Measurements from ENCODE around the gene ABCB6. TPM values are rescaled to one million over a fixed set of nuclear protein-coding genes. Genes with fewer than 3 reads are reported as not detected.

The ABCB6 gene
- total RNA-seq, 1 experiment from 2014 or later: 21.1 TPM

DNA sequence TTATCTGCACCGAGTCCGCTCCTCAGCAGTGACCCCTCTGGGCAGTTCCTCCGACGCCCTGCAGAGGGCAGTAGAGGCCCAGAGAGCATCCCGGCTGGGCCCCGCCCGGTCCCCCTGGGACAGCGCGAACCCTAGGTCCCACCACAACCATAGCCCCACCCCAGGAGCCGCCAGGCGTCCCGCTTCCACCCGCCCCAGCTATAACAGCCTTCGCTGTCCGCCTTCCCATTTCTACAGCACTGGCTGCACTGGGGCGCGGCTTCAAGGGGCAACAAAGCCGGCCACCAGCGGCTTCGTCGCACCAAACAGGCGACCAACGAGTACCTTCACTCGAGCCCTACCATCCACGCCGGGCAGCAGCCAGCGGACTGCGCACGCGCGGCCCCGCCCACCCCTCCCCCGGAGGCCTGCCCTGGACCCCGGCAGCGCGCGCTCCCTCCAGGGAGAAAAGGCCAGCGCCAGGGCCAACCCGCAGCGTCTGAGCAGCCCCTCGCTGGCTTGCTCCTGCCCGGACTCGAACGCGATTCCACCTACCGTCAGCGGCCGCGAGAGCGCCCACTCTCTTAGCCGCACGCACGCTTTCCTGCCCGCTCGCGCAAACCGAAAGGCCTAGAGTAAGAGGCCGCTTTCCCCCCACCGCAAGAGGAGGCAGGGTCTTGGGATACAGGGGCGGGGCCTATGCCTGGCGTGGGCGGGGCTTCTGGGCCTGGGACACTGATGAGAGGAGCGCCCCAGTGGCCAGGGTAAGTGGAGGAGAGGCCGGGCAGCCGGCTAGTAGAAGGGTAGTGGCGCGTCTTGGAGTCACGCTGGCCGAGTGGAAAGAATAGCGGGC, 58.4 kb downstream of the ABCB6 start, which contains the start of gene NHEJ1:
TSS of gene NHEJ1 (minus strand) at position 630 of the 832 bp plus-strand sequence. CDS start 2,453 bp downstream, outside the sequence.
- CTCF ChIA-PET: interaction anchor here (0.6 to 0.9 kb wide), 4 partner anchors 81 to 150 kb away, joined by 3 to 4 read pairs (median 4); no protein-coding TSS in a partner anchor
- peak; percentile 91 for ATAC-seq
- H3K9ac ChIP-seq (ENCODE audit: low read length): peak within 1 kb of the TSS; percentile 83
- H3F3A ChIP-seq (ENCODE audit: low read length, unreplicated experiment): no peaks in the 10 kb centered on the region
- peak within 1 kb of the TSS; percentile 62 for H3K27ac ChIP-seq (ENCODE audit: low read length)
- TF ChIP-seq CTCF (conservative IDR thresholded peaks at IDR 0.05; ENCODE audit: low read depth, low read length) (peak; percentile 90), EZH2phosphoT487 (IDR thresholded peaks at IDR 0.05; ENCODE audit: borderline replicate concordance, low read length) (no peak), EZH2 (IDR thresholded peaks at IDR 0.05; ENCODE audit: low read length, unreplicated experiment) (no peak)
- H3K27me3 ChIP-seq (ENCODE audit: low read length): no peaks in the 10 kb centered on the region
- H2AFZ ChIP-seq (ENCODE audit: low read length): peak within 1 kb of the TSS; percentile 85
- intact Hi-C loops (cut with micrococcal nuclease): loop anchor here (1.0 to 10.0 kb wide), 7 partner anchors 11 to 224 kb away; partner anchors contain the start of genes CNPPD1, DNAJB2 and DNPEP
- no peaks in the 10 kb centered on the region for H3K36me3 ChIP-seq (ENCODE audit: low read depth, low read length)
- H3K4me1 ChIP-seq (ENCODE audit: insufficient read depth, low read length): peaks cover 26% of the 10 kb centered on the region
- H4K20me1 ChIP-seq (ENCODE audit: low read length): no peaks in the 10 kb centered on the region
- BruUV-seq (replicated peaks): no TSS peak
- peak; percentile 92 for DNase-seq
- 0 out of 2 replicates have a peak, but pooled peaks cover 4% of the 10 kb centered on the region for H3K79me2 ChIP-seq (ENCODE audit: low read length)
- POLR2A ChIA-PET (ENCODE audit: unreplicated experiment): no interaction called here
- H3K9me3 ChIP-seq (ENCODE audit: low read length): no peaks in the 10 kb centered on the region
- no peaks in the 10 kb centered on the region for H3K9me2 ChIP-seq (replicated peaks; ENCODE audit: low read length)
- peak within 1 kb of the TSS; percentile 79 for H3K4me3 ChIP-seq (ENCODE audit: low read length)
- peak within 1 kb of the TSS; percentile 84 for H3K4me2 ChIP-seq (ENCODE audit: low read length)

Other genes with a start within 250 kb of the ABCB6 start
- gene FEV, start 233.8 kb downstream of the ABCB6 start, total RNA-seq (2014; rRNA removed): 0.07 TPM in 1 of 2 replicates, not detected in the other
- gene CRYBA2, start 225.5 kb downstream of the ABCB6 start, total RNA-seq (2014; rRNA removed): 6.4 and 13.5 TPM in 2 replicates
- 0.17 and 0.18 TPM in 2 replicates for gene CFAP65, start 177.4 kb downstream of the ABCB6 start, total RNA-seq (2014; rRNA removed)
- 0.07 TPM in 1 of 2 replicates, not detected in the other for gene IHH, start 158.0 kb downstream of the ABCB6 start, total RNA-seq (2014; rRNA removed)
- gene NHEJ1, start 58.1 kb downstream of the ABCB6 start, total RNA-seq (2014; rRNA removed): 16.7 and 18.5 TPM in 2 replicates
- 1.4 and 1.7 TPM in 2 replicates for gene SLC23A3, start 48.9 kb downstream of the ABCB6 start, total RNA-seq (2014; rRNA removed)
- gene CNPPD1, start 42.0 kb downstream of the ABCB6 start, total RNA-seq (2014; rRNA removed): 38.2 and 44.0 TPM in 2 replicates
- 61.0 and 87.2 TPM in 2 replicates for gene RETREG2, start 40.7 kb downstream of the ABCB6 start, total RNA-seq (2014; rRNA removed)
- 47.5 and 49.5 TPM in 2 replicates for gene ZFAND2B, start 12.2 kb downstream of the ABCB6 start, total RNA-seq (2014; rRNA removed)
- gene ATG9A, start 10.7 kb upstream of the ABCB6 start, total RNA-seq (2014; rRNA removed): 59.6 and 77.2 TPM in 2 replicates
- gene ANKZF1, start 10.8 kb upstream of the ABCB6 start, total RNA-seq (2014; rRNA removed): 67.9 and 78.5 TPM in 2 replicates
- gene GLB1L, start 26.5 kb upstream of the ABCB6 start, total RNA-seq (2014; rRNA removed): 6.0 and 6.1 TPM in 2 replicates
- 13.8 and 16.3 TPM in 2 replicates for gene STK16, start 26.5 kb upstream of the ABCB6 start, total RNA-seq (2014; rRNA removed)
- not detected in 2 replicates for gene TUBA4B, start 34.3 kb upstream of the ABCB6 start, total RNA-seq (2014; rRNA removed)
- 75.4 and 87.9 TPM in 2 replicates for gene TUBA4A, start 35.0 kb upstream of the ABCB6 start, total RNA-seq (2014; rRNA removed)
- 62.3 and 98.4 TPM in 2 replicates for gene DNAJB2, start 60.4 kb upstream of the ABCB6 start, total RNA-seq (2014; rRNA removed)
- gene PTPRN, start 90.4 kb upstream of the ABCB6 start, total RNA-seq (2014; rRNA removed): 0.07 TPM in 1 of 2 replicates, not detected in the other
- not detected in 2 replicates for gene RESP18, start 113.8 kb upstream of the ABCB6 start, total RNA-seq (2014; rRNA removed)
- gene DNPEP, start 169.0 kb upstream of the ABCB6 start, total RNA-seq (2014; rRNA removed): 86.2 and 114 TPM in 2 replicates
- gene DES, start 199.4 kb upstream of the ABCB6 start, total RNA-seq (2014; rRNA removed): not detected in 2 replicates
- 30.7 and 45.2 TPM in 2 replicates for gene SPEG, start 215.9 kb upstream of the ABCB6 start, total RNA-seq (2014; rRNA removed)